IgD-negative memory B cell (primary cell): Measurements from ENCODE around the gene STAMBPL1. TPM values are rescaled to one million over a fixed set of nuclear protein-coding genes. Genes with fewer than 3 reads are reported as not detected.

Source experiments
- H3K27ac Mint-ChIP-seq, 3 donors: one replicate each; pipeline ENCODE4 v1.8.0; 2020 to 2022; ENCODE audit warnings: mild to moderate bottlenecking in 3 of 3, mixed read lengths in 3 of 3, moderate library complexity in 1 of 3
- H3K27me3 Mint-ChIP-seq: one replicate; pipeline ENCODE4 v1.8.0; 2021; ENCODE audit warnings: mixed read lengths
- H3K36me3 Mint-ChIP-seq: one replicate; pipeline ENCODE4 v1.8.0; 2020; ENCODE audit warnings: mild to moderate bottlenecking, mixed read lengths
- H3K4me1 Mint-ChIP-seq, 3 donors: one replicate each; pipeline ENCODE4 v1.8.0; 2020 to 2022; ENCODE audit warnings: mixed read lengths in 3 of 3, mild to moderate bottlenecking in 1 of 3
- H3K4me3 Mint-ChIP-seq, 4 donors: one replicate each; pipeline ENCODE4 v1.8.0; 2020 to 2022; ENCODE audit warnings: mild to moderate bottlenecking in 4 of 4, mixed read lengths in 4 of 4, moderate library complexity in 3 of 4
- H3K9me3 Mint-ChIP-seq, 3 donors: one replicate each; pipeline ENCODE4 v1.8.0; 2020 to 2021; ENCODE audit warnings: mixed read lengths in 3 of 3, mild to moderate bottlenecking in 1 of 3
- polyA plus RNA-seq: library from polyadenylated mRNA; unstranded; fragments of 300-500 nt; fragmentation: Illumina TruSeq; gene quantifications from one replicate; pipeline ENCODE4 v1.2.3, GENCODE V29; 2021

STAMBPL1 gene
- polyA plus RNA-seq, 1 donor from 2014 or later: 19.0 TPM

GRCh38 chr10:88933564-88933963 is 53.5 kb downstream of the STAMBPL1 start:
- Mint-ChIP-seq H3K36me3 (peaks cover 3% of the 10 kb centered on the region), H3K9me3 (no peaks in the 10 kb centered on the region), H3K4me3 (no peak overlapping the region), H3K27ac (no peak overlapping the region), H3K27me3 (no peaks in the 10 kb centered on the region), H3K4me1 (peaks cover 15 to 26% (median 15%) of the 10 kb centered on the region in 3 donors)

- H3K27me3 Mint-ChIP-seq: no peaks in the 10 kb centered on the region
- H3K9me3 Mint-ChIP-seq: no peaks in the 10 kb centered on the region
- H3K4me1 Mint-ChIP-seq: peaks cover 14 to 26% (median 15%) of the 10 kb centered on the region in 3 donors
Observed at GRCh38 chr10:88934900-88935672, 55.0 kb downstream of the STAMBPL1 start.

GRCh38 chr10:88936656-88937055 is 56.6 kb downstream of the STAMBPL1 start:
- Mint-ChIP-seq H3K9me3 (no peaks in the 10 kb centered on the region), H3K36me3 (peaks cover 2% of the 10 kb centered on the region), H3K4me3 (peak overlapping the region in 1 of 4 donors; percentile 28), H3K4me1 (peaks cover 11 to 24% (median 15%) of the 10 kb centered on the region in 3 donors), H3K27ac (no peak overlapping the region), H3K27me3 (no peaks in the 10 kb centered on the region)

More at GRCh38 chr10:88934900-88935672, 55.0 kb downstream of the STAMBPL1 start:
- Mint-ChIP-seq H3K4me3 (peak overlapping the region in 2 of 4 donors; percentile 70 to 72), H3K36me3 (peaks cover 2% of the 10 kb centered on the region), H3K27ac (peak overlapping the region in 2 of 3 donors; percentile 6 to 89)

GRCh38 chr10:88938039-88938438 is 58.0 kb downstream of the STAMBPL1 start:
- H3K4me1 Mint-ChIP-seq: peaks cover 7 to 15% (median 9%) of the 10 kb centered on the region in 3 donors
- H3K4me3 Mint-ChIP-seq: no peak overlapping the region
- no peaks in the 10 kb centered on the region for H3K9me3 Mint-ChIP-seq
- peaks cover 2% of the 10 kb centered on the region for H3K36me3 Mint-ChIP-seq
- no peak overlapping the region for H3K27ac Mint-ChIP-seq
- no peaks in the 10 kb centered on the region for H3K27me3 Mint-ChIP-seq

- Mint-ChIP-seq H3K36me3 (peaks cover 2% of the 10 kb centered on the region), H3K27me3 (no peaks in the 10 kb centered on the region), H3K27ac (no peak overlapping the region), H3K4me1 (peaks cover 7 to 19% (median 9%) of the 10 kb centered on the region in 3 donors), H3K9me3 (no peaks in the 10 kb centered on the region), H3K4me3 (no peak overlapping the region)
Observed at GRCh38 chr10:88938938-88939337, 58.9 kb downstream of the STAMBPL1 start.

GRCh38 chr10:88941026-88941425 is 61.0 kb downstream of the STAMBPL1 start:
- Mint-ChIP-seq H3K9me3 (no peaks in the 10 kb centered on the region), H3K4me1 (peaks cover 11 to 20% (median 13%) of the 10 kb centered on the region in 3 donors), H3K4me3 (no peak overlapping the region), H3K27ac (no peak overlapping the region), H3K27me3 (no peaks in the 10 kb centered on the region), H3K36me3 (peaks cover 2% of the 10 kb centered on the region)

GRCh38 chr10:88943778-88944177 is 63.7 kb downstream of the STAMBPL1 start:
- H3K4me3 Mint-ChIP-seq: no peak overlapping the region
- H3K27ac Mint-ChIP-seq: no peak overlapping the region
- no peaks in the 10 kb centered on the region for H3K36me3 Mint-ChIP-seq
- peaks cover 11 to 18% (median 13%) of the 10 kb centered on the region in 3 donors for H3K4me1 Mint-ChIP-seq
- no peaks in the 10 kb centered on the region for H3K27me3 Mint-ChIP-seq
- no peaks in the 10 kb centered on the region for H3K9me3 Mint-ChIP-seq

- Mint-ChIP-seq H3K4me1 (peaks cover 11 to 18% (median 13%) of the 10 kb centered on the region in 3 donors), H3K27me3 (no peaks in the 10 kb centered on the region), H3K4me3 (peak overlapping the region in 2 of 4 donors; percentile 13 to 65), H3K9me3 (no peaks in the 10 kb centered on the region), H3K36me3 (no peaks in the 10 kb centered on the region), H3K27ac (peak overlapping the region in 1 of 3 donors; percentile 21)
Observed at GRCh38 chr10:88944813-88945212, 64.8 kb downstream of the STAMBPL1 start.

- no peaks in the 10 kb centered on the region for H3K9me3 Mint-ChIP-seq
- peaks cover 11 to 18% (median 13%) of the 10 kb centered on the region in 3 donors for H3K4me1 Mint-ChIP-seq
- no peaks in the 10 kb centered on the region for H3K36me3 Mint-ChIP-seq
- H3K4me3 Mint-ChIP-seq: no peak overlapping the region
- no peak overlapping the region for H3K27ac Mint-ChIP-seq
- H3K27me3 Mint-ChIP-seq: no peaks in the 10 kb centered on the region
Observed at GRCh38 chr10:88946200-88946599, 66.2 kb downstream of the STAMBPL1 start.

- H3K4me3 Mint-ChIP-seq: peak overlapping the region in 1 of 4 donors; percentile 13
- no peaks in the 10 kb centered on the region for H3K27me3 Mint-ChIP-seq
- H3K27ac Mint-ChIP-seq: no peak overlapping the region
- H3K9me3 Mint-ChIP-seq: no peaks in the 10 kb centered on the region
- peaks cover 11 to 18% (median 13%) of the 10 kb centered on the region in 3 donors for H3K4me1 Mint-ChIP-seq
- no peaks in the 10 kb centered on the region for H3K36me3 Mint-ChIP-seq
Observed at GRCh38 chr10:88946965-88947590, 67.0 kb downstream of the STAMBPL1 start.

- peaks cover 12 to 14% (median 13%) of the 10 kb centered on the region in 3 donors for H3K4me1 Mint-ChIP-seq
- H3K9me3 Mint-ChIP-seq: no peaks in the 10 kb centered on the region
- peaks cover 4% of the 10 kb centered on the region for H3K36me3 Mint-ChIP-seq
- no peak overlapping the region for H3K27ac Mint-ChIP-seq
- H3K27me3 Mint-ChIP-seq: no peaks in the 10 kb centered on the region
- H3K4me3 Mint-ChIP-seq: no peak overlapping the region
Observed at GRCh38 chr10:88949051-88949450, 69.0 kb downstream of the STAMBPL1 start.

GRCh38 chr10:88949912-88950837 is 70.1 kb downstream of the STAMBPL1 start:
- no peak overlapping the region for H3K27ac Mint-ChIP-seq
- H3K36me3 Mint-ChIP-seq: peaks cover 8% of the 10 kb centered on the region
- H3K9me3 Mint-ChIP-seq: peaks cover 0 to 2% (median 0%) of the 10 kb centered on the region in 3 donors

GRCh38 chr10:88952647-88953111 is 72.6 kb downstream of the STAMBPL1 start, which contains the start of gene ACTA2:
ACTA2 (minus strand) TSS chr10:88952773; CDS start chr10:88948930, 3,843 bp downstream.
- H3K27ac Mint-ChIP-seq: no peak within 1 kb of the TSS
- peak within 1 kb of the TSS in 1 of 4 donors; percentile 5 for H3K4me3 Mint-ChIP-seq
- H3K4me1 Mint-ChIP-seq: peaks cover 0 to 2% (median 0%) of the 10 kb centered on the region in 3 donors
- peaks cover 8% of the 10 kb centered on the region for H3K36me3 Mint-ChIP-seq
- H3K27me3 Mint-ChIP-seq: no peaks in the 10 kb centered on the region
- H3K9me3 Mint-ChIP-seq: peaks cover 0 to 2% (median 0%) of the 10 kb centered on the region in 3 donors

More at GRCh38 chr10:88949912-88950837, 70.1 kb downstream of the STAMBPL1 start:
- Mint-ChIP-seq H3K4me1 (peaks cover 4 to 5% (median 5%) of the 10 kb centered on the region in 3 donors), H3K27me3 (no peaks in the 10 kb centered on the region), H3K4me3 (no peak overlapping the region)

GRCh38 chr10:88953662-88954061 is 73.6 kb downstream of the STAMBPL1 start:
- Mint-ChIP-seq H3K27me3 (no peaks in the 10 kb centered on the region), H3K4me1 (peaks cover 0 to 2% (median 0%) of the 10 kb centered on the region in 3 donors), H3K36me3 (peaks cover 8% of the 10 kb centered on the region), H3K4me3 (peak overlapping the region in 1 of 4 donors; percentile 5), H3K27ac (no peak overlapping the region), H3K9me3 (peaks cover 0 to 2% (median 0%) of the 10 kb centered on the region in 3 donors)
